Measurements from ENCODE around the gene PCCA. TPM values are rescaled to one million over a fixed set of nuclear protein-coding genes. Genes with fewer than 3 reads are reported as not detected.

PCCA gene
- total and polyA plus RNA-seq, 2 donors from 2014 or later = 86.2 to 222 TPM

DNA sequence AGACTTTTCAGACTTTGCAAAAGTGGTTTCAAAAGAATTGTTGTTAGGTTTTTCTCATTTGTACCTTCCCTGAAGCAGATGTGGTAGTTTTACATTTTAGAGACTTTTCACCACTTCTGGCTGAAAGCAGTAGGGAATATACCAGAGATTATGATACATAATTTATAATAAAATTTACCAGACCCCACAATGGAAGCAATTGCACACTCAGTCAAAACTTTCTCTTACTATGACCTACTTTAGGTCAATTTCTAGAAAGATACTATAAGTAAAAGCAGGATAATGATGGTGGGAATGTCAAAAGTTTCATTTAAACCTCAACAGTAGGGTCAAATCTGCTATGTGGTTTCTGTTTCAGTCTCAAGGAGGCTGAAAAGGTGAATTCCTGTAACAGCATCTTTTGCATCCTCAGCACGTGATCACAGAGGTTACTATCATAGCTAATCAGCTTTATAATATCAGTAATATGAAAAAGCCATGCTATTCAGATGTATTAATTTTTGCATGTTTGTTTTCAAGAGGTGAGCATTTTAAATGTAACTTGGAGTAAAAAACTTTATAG is 26.9 kb downstream of the PCCA start:
- Histone ChIP-seq H3K36me3 (ENCODE audit: control insufficient read depth in 2 of 3, insufficient read depth in 3 of 3, low read length in 3 of 3) (peaks cover 0 to 14% (median 0%) of the 10 kb centered on the region in 3 donors), H3K4me3 (ENCODE audit: low read length in 3 of 3) (no peak overlapping the region), H3K9me3 (ENCODE audit: control insufficient read depth in 2 of 3, insufficient read depth in 1 of 3, low read length in 3 of 3) (no peaks in the 10 kb centered on the region), H3K4me1 (ENCODE audit: control insufficient read depth in 2 of 3, insufficient read depth in 2 of 3, low read depth in 1 of 3, low read length in 3 of 3) (peaks cover 0 to 5% (median 0%) of the 10 kb centered on the region in 3 donors), H3K27me3 (ENCODE audit: control insufficient read depth, insufficient read depth, low read length) (no peaks in the 10 kb centered on the region), H3K9ac (ENCODE audit: low read length in 3 of 3) (no peak overlapping the region), H3K27ac (ENCODE audit: low read depth in 2 of 2, low read length in 2 of 2) (no peak overlapping the region)
- DNase-seq = no peak
- TF ChIP-seq, protein P1, sequence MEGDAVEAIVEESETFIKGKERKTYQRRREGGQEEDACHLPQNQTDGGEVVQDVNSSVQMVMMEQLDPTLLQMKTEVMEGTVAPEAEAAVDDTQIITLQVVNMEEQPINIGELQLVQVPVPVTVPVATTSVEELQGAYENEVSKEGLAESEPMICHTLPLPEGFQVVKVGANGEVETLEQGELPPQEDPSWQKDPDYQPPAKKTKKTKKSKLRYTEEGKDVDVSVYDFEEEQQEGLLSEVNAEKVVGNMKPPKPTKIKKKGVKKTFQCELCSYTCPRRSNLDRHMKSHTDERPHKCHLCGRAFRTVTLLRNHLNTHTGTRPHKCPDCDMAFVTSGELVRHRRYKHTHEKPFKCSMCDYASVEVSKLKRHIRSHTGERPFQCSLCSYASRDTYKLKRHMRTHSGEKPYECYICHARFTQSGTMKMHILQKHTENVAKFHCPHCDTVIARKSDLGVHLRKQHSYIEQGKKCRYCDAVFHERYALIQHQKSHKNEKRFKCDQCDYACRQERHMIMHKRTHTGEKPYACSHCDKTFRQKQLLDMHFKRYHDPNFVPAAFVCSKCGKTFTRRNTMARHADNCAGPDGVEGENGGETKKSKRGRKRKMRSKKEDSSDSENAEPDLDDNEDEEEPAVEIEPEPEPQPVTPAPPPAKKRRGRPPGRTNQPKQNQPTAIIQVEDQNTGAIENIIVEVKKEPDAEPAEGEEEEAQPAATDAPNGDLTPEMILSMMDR (IDR thresholded peaks at IDR 0.05; ENCODE audit: borderline replicate concordance, extremely low read depth, insufficient read depth) = no peak
- intact Hi-C loops (cut with DNase I) = no loop called here
- FAIRE-seq = no peak

DNA sequence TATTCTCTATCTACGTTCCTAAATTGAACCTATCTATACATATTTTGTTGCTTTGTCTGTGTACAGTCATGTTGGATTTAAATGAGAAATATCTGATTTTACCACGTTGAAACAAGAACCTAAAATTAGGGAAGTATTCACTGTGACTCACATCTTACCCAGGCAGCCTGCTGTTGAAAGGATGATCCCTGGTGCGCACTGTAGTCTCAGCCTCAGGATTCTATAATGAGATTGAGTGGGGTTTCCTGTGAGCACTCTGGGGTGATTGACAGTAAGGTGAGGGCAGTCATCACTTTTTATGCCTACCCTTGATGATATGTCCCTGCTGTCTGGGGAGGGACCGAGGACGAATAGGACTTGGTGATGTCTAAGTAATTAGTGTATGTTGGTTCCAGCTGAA is 35.4 kb downstream of the PCCA start:
- H3K27ac ChIP-seq (ENCODE audit: low read depth in 2 of 2, low read length in 2 of 2) = no peak overlapping the region
- no peak for FAIRE-seq
- DNase-seq = no peak
- H3K4me1 ChIP-seq (ENCODE audit: control insufficient read depth in 2 of 3, insufficient read depth in 2 of 3, low read depth in 1 of 3, low read length in 3 of 3) = peaks cover 0 to 4% (median 0%) of the 10 kb centered on the region in 3 donors
- no peak overlapping the region for H3K9ac ChIP-seq (ENCODE audit: low read length in 3 of 3)
- H3K27me3 ChIP-seq (ENCODE audit: control insufficient read depth, insufficient read depth, low read length) = no peaks in the 10 kb centered on the region
- peaks cover 0 to 2% (median 0%) of the 10 kb centered on the region in 3 donors for H3K36me3 ChIP-seq (ENCODE audit: control insufficient read depth in 2 of 3, insufficient read depth in 3 of 3, low read length in 3 of 3)
- TF ChIP-seq, protein P1 (IDR thresholded peaks at IDR 0.05; ENCODE audit: borderline replicate concordance, extremely low read depth, insufficient read depth) = no peak
- intact Hi-C loops (cut with DNase I) = no loop called here
- no peaks in the 10 kb centered on the region for H3K9me3 ChIP-seq (ENCODE audit: control insufficient read depth in 2 of 3, insufficient read depth in 1 of 3, low read length in 3 of 3)
- H3K4me3 ChIP-seq (ENCODE audit: low read length in 3 of 3) = no peak overlapping the region

DNA sequence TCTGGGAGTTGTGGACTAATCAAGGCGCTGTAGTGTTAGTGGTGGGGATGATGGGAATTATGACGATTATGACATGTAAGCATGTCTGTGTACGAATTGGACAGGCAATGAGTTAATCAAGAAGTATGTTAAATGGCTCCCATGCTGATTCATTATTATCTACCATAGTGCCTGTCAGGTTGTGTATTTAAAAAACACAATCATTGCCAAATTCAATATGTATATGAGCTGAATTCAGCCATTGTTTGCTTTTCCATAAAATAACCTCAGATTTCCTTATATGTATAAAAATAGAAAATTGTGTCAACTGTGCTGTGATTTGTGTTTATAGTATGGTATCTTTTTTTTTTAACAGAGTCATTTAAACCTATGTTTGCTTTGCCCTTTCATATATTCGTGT is 37.1 kb downstream of the PCCA start:
- TF ChIP-seq, protein P1 (IDR thresholded peaks at IDR 0.05; ENCODE audit: borderline replicate concordance, extremely low read depth, insufficient read depth) = no peak
- H3K4me1 ChIP-seq (ENCODE audit: control insufficient read depth in 2 of 3, insufficient read depth in 2 of 3, low read depth in 1 of 3, low read length in 3 of 3) = peaks cover 0 to 11% (median 8%) of the 10 kb centered on the region in 3 donors
- no peak overlapping the region for H3K9ac ChIP-seq (ENCODE audit: low read length in 3 of 3)
- DNase-seq (no peak), FAIRE-seq (no peak)
- no peaks in the 10 kb centered on the region for H3K27me3 ChIP-seq (ENCODE audit: control insufficient read depth, insufficient read depth, low read length)
- peaks cover 0 to 2% (median 0%) of the 10 kb centered on the region in 3 donors for H3K36me3 ChIP-seq (ENCODE audit: control insufficient read depth in 2 of 3, insufficient read depth in 3 of 3, low read length in 3 of 3)
- H3K4me3 ChIP-seq (ENCODE audit: low read length in 3 of 3) = no peak overlapping the region
- no peak overlapping the region for H3K27ac ChIP-seq (ENCODE audit: low read depth in 2 of 2, low read length in 2 of 2)
- intact Hi-C loops (cut with DNase I) = no loop called here
- H3K9me3 ChIP-seq (ENCODE audit: control insufficient read depth in 2 of 3, insufficient read depth in 1 of 3, low read length in 3 of 3) = no peaks in the 10 kb centered on the region

DNA sequence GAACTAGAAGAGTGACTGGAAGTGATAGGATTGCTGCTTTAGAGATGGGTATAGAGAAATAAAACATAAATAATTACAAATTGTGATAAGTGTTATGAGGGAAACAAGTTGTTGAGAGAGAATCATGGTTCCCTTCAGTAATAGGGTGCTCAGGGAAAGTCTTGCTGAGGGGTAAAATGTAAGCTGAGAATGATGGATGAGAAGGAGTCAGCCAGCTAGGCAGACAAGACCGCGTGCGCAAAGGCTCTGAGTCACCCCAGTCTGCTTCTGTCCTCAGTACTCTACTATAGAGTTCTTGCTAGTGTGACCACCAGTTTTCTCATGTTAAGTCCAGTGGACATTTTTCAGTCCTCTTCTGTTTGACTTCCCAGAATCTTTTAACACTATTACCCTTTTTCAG is 39.5 kb downstream of the PCCA start:
- FAIRE-seq (no peak), DNase-seq (no peak)
- no peak overlapping the region for H3K4me3 ChIP-seq (ENCODE audit: low read length in 3 of 3)
- peaks cover 0 to 11% (median 8%) of the 10 kb centered on the region in 3 donors for H3K4me1 ChIP-seq (ENCODE audit: control insufficient read depth in 2 of 3, insufficient read depth in 2 of 3, low read depth in 1 of 3, low read length in 3 of 3)
- no peaks in the 10 kb centered on the region for H3K9me3 ChIP-seq (ENCODE audit: control insufficient read depth in 2 of 3, insufficient read depth in 1 of 3, low read length in 3 of 3)
- intact Hi-C loops (cut with DNase I) = no loop called here
- no peaks in the 10 kb centered on the region for H3K27me3 ChIP-seq (ENCODE audit: control insufficient read depth, insufficient read depth, low read length)
- TF ChIP-seq, protein P1 (IDR thresholded peaks at IDR 0.05; ENCODE audit: borderline replicate concordance, extremely low read depth, insufficient read depth) = no peak
- no peak overlapping the region for H3K27ac ChIP-seq (ENCODE audit: low read depth in 2 of 2, low read length in 2 of 2)
- no peak overlapping the region for H3K9ac ChIP-seq (ENCODE audit: low read length in 3 of 3)
- no peaks in the 10 kb centered on the region for H3K36me3 ChIP-seq (ENCODE audit: control insufficient read depth in 2 of 3, insufficient read depth in 3 of 3, low read length in 3 of 3)
